Ishikawa (cell line): Measurements from ENCODE around the gene ZNF821.

ENCODE experiments used
- CEBPB ChIP-seq: IDR thresholded peaks from 2 replicates; pipeline ENCODE4 v1.6.1; 2012
- EP300 ChIP-seq: IDR thresholded peaks from 2 replicates; pipeline ENCODE4 v1.6.1; 2012; ENCODE audit warnings: borderline replicate concordance
- FOXM1 ChIP-seq: IDR thresholded peaks from 2 replicates; pipeline ENCODE4 v1.6.1; 2012; ENCODE audit warnings: low read depth, borderline replicate concordance
- MAX ChIP-seq: IDR thresholded peaks from 2 replicates; pipeline ENCODE4 v1.6.1; 2012
- NFIC ChIP-seq: IDR thresholded peaks from 2 replicates; pipeline ENCODE4 v1.6.1; 2012
- RAD21 ChIP-seq: IDR thresholded peaks from 2 replicates; pipeline ENCODE4 v1.6.1; 2012; ENCODE audit warnings: low read depth
- REST ChIP-seq: IDR thresholded peaks from 2 replicates; pipeline ENCODE4 v1.6.1; 2012; ENCODE audit warnings: low read depth, mild to moderate bottlenecking
- TAF1 ChIP-seq: IDR thresholded peaks from 2 replicates; pipeline ENCODE4 v1.6.1; 2012; ENCODE audit warnings: low read depth, mild to moderate bottlenecking
- TEAD4 ChIP-seq: IDR thresholded peaks from 2 replicates; pipeline ENCODE4 v1.6.1; 2012
- USF1 ChIP-seq: IDR thresholded peaks from 2 replicates; pipeline ENCODE4 v1.6.1; 2012
- YY1 ChIP-seq: IDR thresholded peaks from 2 replicates; pipeline ENCODE4 v1.6.1; 2012; ENCODE audit warnings: low read depth
- ZBTB7A ChIP-seq: IDR thresholded peaks from 2 replicates; pipeline ENCODE4 v1.6.1; 2012; ENCODE audit warnings: low read depth

- TF ChIP-seq MAX (no peak), NFIC (no peak), RAD21 (no peak), REST (no peak), ZBTB7A (no peak), EP300 (no peak), CEBPB (no peak), TEAD4 (no peak), USF1 (no peak), FOXM1 (no peak), TAF1 (no peak), YY1 (no peak)
Measured at GRCh38 chr16:71830359-71830758, 53.6 kb downstream of the ZNF821 start.
